ENCODE data around the gene POLDIP3. TPM values are rescaled to one million over a fixed set of nuclear protein-coding genes. Genes with fewer than 3 reads are reported as not detected.

Gene POLDIP3
- total RNA-seq, 1 experiment from 2014 or later = 67.6 TPM

DNA sequence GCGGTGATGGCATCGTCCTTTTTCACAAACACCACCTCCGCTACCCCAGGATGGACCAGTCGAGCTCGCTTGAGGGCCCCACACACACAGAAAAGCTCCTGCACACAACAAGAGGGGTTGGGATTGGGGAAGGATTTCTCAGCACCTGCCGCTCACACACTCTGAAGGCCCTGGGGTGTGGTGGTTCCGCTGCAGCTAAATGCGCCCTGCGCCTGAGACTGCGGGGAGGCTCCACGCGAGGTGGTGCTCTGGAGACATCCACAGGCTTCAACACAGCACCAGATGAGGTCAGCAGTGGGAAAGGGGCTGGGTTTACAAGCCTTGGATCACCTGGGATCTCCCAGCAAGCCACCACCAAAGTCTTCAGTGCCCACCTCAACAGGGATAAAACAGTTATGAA is 22.7 kb downstream of the POLDIP3 start:
- Histone ChIP-seq H3K4me3 (replicated peaks in 1 of 2; ENCODE audit: low read depth in 1 of 2, low read length in 2 of 2) (no peak overlapping the region), H3K9ac (ENCODE audit: low read length) (no peak overlapping the region), H4K20me1 (ENCODE audit: insufficient read depth) (no peaks in the 10 kb centered on the region; the same call in 1 of the 2 replicates), H3K9me3 (ENCODE audit: control insufficient read depth in 1 of 2, insufficient read depth in 1 of 2, low read depth in 1 of 2, low read length in 2 of 2) (no peaks in the 10 kb centered on the region), H2AFZ (ENCODE audit: low read depth, low read length, poor library complexity, severe bottlenecking) (no peak overlapping the region), H3K36me3 (ENCODE audit: control insufficient read depth in 1 of 2, insufficient read depth in 2 of 2, low read length in 2 of 2) (peaks cover 63 to 64% of the 10 kb centered on the region in 2 experiments; a peak in 3 of 4 replicates), H3K27me3 (ENCODE audit: insufficient read depth, low read length) (no peaks in the 10 kb centered on the region), H3K9me2 (ENCODE audit: insufficient read depth) (no peaks in the 10 kb centered on the region), H3K4me2 (ENCODE audit: low read length) (no peak overlapping the region), H3K4me1 (ENCODE audit: control insufficient read depth in 1 of 2, insufficient read depth in 2 of 2, low read length in 2 of 2) (no peaks in the 10 kb centered on the region), H3K27ac (ENCODE audit: low read depth, low read length) (no peak overlapping the region), H3K79me2 (ENCODE audit: insufficient read depth, low read length) (peaks cover 48% of the 10 kb centered on the region; the same call in 1 of the 2 replicates)
- CTCF ChIA-PET = no interaction called here
- POLR2A ChIA-PET = no interaction called here
- no peak for DNase-seq (ENCODE audit: low read depth, low spot score)
- no peak for ATAC-seq
- no peak for TF ChIP-seq EZH2phosphoT487 (IDR thresholded peaks at IDR 0.05; ENCODE audit: borderline replicate concordance)
- no peak for TF ChIP-seq CTCF (IDR thresholded peaks at IDR 0.05 in 2 of 3, conservative IDR thresholded peaks at IDR 0.05 in 1 of 3; ENCODE audit: borderline replicate concordance in 1 of 3, insufficient read depth in 1 of 3, low read depth in 2 of 3, low read length in 2 of 3)
- no peak for TF ChIP-seq EZH2 (IDR thresholded peaks at IDR 0.05)
- TF ChIP-seq, protein P1, sequence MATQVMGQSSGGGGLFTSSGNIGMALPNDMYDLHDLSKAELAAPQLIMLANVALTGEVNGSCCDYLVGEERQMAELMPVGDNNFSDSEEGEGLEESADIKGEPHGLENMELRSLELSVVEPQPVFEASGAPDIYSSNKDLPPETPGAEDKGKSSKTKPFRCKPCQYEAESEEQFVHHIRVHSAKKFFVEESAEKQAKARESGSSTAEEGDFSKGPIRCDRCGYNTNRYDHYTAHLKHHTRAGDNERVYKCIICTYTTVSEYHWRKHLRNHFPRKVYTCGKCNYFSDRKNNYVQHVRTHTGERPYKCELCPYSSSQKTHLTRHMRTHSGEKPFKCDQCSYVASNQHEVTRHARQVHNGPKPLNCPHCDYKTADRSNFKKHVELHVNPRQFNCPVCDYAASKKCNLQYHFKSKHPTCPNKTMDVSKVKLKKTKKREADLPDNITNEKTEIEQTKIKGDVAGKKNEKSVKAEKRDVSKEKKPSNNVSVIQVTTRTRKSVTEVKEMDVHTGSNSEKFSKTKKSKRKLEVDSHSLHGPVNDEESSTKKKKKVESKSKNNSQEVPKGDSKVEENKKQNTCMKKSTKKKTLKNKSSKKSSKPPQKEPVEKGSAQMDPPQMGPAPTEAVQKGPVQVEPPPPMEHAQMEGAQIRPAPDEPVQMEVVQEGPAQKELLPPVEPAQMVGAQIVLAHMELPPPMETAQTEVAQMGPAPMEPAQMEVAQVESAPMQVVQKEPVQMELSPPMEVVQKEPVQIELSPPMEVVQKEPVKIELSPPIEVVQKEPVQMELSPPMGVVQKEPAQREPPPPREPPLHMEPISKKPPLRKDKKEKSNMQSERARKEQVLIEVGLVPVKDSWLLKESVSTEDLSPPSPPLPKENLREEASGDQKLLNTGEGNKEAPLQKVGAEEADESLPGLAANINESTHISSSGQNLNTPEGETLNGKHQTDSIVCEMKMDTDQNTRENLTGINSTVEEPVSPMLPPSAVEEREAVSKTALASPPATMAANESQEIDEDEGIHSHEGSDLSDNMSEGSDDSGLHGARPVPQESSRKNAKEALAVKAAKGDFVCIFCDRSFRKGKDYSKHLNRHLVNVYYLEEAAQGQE (IDR thresholded peaks at IDR 0.05; ENCODE audit: low read depth) = no peak
- no peak for TF ChIP-seq TCF7L2 (IDR thresholded peaks at IDR 0.05; ENCODE audit: borderline replicate concordance, extremely low read depth, insufficient read depth, insufficient read length)
- TF ChIP-seq POLR2AphosphoS5 (IDR thresholded peaks at IDR 0.05; ENCODE audit: low read depth, low read length) = no peak
- no peak for TF ChIP-seq CBX3 (IDR thresholded peaks at IDR 0.05; ENCODE audit: low read depth)
- TF ChIP-seq ELF1 (IDR thresholded peaks at IDR 0.05; ENCODE audit: borderline replicate concordance, low read depth) = no peak
- TF ChIP-seq ZNF274 (IDR thresholded peaks at IDR 0.05; ENCODE audit: low read depth, low read length) = no peak
- no peak for TF ChIP-seq FOSL1 (IDR thresholded peaks at IDR 0.05; ENCODE audit: low read depth)
- TF ChIP-seq ATF3 (IDR thresholded peaks at IDR 0.05) = no peak
- TF ChIP-seq ZBTB33 (IDR thresholded peaks at IDR 0.05; ENCODE audit: extremely low read depth, insufficient replicate concordance, low read length) = no peak
- TF ChIP-seq MAX (IDR thresholded peaks at IDR 0.05) = no peak
- TF ChIP-seq YY1 (IDR thresholded peaks at IDR 0.05; ENCODE audit: extremely low read depth, insufficient replicate concordance, low read depth, low read length) = no peak
- TF ChIP-seq SRF (IDR thresholded peaks at IDR 0.05; ENCODE audit: low read depth) = no peak
- TF ChIP-seq RAD21 (IDR thresholded peaks at IDR 0.05; ENCODE audit: low read depth) = no peak
- no peak for TF ChIP-seq ZFX (IDR thresholded peaks at IDR 0.05)
- TF ChIP-seq SIN3A (IDR thresholded peaks at IDR 0.05; ENCODE audit: low read depth) = no peak
- BruUV-seq (replicated peaks) = no TSS peak
- intact Hi-C loops (cut with micrococcal nuclease) = no loop called here
- RAD21 ChIA-PET (ENCODE audit: low non-redundant PET in 1 of 2, low total read pairs in 2 of 2, uncharacterized antibody in 2 of 2, unreplicated experiment in 2 of 2) = no interaction called here
